Measurements from ENCODE around the gene TTLL4.

Gene TTLL4

GRCh38 chr2:218717262-218717661 is 6.6 kb downstream of the TTLL4 start:
- DNase-seq (ENCODE audit: low read depth): no peak

GRCh38 chr2:218718058-218718457 is 7.4 kb downstream of the TTLL4 start:
- DNase-seq (ENCODE audit: low read depth): no peak

- DNase-seq (ENCODE audit: low read depth): no peak
Observed at GRCh38 chr2:218719457-218719856, 8.8 kb downstream of the TTLL4 start.

- DNase-seq (ENCODE audit: low read depth): no peak
Observed at GRCh38 chr2:218720048-218721041, 9.7 kb downstream of the TTLL4 start.

DNA sequence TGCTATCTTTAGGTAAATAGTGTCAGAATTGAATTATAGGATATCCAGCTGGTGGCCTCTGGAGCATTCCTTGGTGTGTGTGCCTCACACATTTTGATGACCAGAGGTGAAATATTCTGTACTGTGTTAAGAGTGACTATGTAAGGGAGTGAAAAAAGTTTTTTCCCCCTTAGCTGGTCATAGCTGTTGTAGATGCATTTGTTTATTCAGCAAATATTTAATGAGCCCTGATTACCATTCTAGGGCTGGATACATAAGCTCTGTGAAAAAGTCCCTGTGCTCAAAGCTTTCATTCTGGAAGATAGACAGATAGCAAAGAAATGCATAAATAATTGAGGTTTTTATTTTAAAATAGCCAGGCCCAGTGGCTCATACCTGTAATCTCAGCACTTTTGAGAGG is 10.9 kb downstream of the TTLL4 start:
- DNase-seq (ENCODE audit: low read depth): no peak

DNA sequence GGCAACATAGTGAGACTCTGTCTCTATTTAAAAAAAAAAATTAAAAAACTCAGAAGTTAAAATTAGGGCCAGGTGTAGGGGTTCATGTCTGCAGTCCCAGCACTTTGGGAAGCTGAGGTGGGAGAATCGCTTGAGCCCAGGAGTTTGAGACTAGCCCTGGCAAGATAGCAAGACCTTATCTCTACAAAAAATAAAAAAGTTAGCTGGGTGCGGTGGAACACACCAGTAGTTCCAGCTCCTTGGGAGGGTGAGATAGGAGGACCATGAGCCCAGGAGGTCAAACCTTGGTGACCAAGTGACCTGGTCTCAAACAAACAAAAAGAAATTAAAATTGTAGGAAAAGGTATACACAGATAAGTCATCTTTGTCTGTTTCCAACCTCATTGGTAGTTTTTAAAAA is 11.3 kb downstream of the TTLL4 start:
- DNase-seq (ENCODE audit: low read depth): no peak

DNA sequence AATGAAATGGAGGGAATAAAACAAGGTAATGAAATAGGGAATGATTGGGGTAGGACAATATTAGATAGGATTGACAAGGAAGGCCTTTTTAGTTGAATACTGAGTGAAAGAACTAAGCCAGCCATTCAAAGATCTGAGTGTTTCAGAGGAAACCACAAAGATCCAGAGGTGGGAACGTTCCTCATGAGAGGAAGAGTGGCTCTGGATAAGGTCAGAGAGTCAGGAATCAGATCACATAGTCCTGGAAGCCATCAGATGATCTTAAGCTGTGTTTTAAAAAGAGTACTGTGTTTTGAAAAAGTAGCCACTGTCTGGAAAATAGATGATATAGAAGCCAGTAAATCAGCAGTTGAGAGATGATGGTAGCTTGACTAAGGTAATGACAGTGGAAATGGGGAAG is 11.8 kb downstream of the TTLL4 start:
- no peak for DNase-seq (ENCODE audit: low read depth)

DNA sequence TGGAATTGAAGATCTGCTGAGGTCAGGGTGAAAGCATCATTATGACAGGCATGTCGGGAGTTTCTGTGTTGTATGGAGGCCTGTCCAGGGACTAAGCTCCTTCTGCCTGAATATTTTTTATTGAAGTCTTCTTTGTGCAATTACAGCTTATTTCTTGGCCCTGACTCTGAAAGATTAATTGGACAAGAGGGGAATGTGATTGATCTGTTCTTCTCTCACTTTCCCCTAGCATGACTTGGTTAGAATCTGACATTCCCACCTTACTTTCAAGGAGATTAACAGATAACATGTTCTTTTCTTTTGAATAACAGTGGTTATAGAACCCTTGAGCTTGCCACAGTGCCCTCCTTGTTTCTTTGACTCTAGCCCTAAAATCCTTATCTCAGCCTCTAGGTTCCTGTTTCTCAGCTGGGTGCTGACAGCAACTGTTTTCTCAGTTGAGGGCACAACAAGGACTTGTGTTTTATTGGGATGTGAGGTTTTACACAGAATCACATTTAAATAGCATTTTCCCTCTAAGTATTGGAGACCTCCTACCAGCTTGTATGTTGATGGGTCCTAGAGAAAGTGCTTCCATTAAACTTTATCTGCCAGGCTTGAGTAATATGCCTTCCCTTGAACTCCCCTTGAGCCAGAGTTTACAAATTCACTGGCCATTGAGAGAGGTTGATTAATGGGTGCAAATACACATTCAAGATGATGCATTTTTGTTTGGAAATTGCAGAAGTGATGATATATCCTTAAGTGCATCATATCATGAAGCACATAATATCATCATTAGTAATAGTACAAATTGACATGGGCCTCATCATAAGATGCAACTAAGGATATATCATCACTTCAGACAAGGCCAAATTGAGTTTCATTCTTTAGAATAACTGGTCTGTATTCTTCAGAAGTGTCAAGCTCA is 12.5 kb downstream of the TTLL4 start:
- DNase-seq (ENCODE audit: low read depth): no peak

- no peak for DNase-seq (ENCODE audit: low read depth)
Observed at GRCh38 chr2:218726004-218726574, 15.5 kb downstream of the TTLL4 start.

GRCh38 chr2:218727502-218728165 is 17.0 kb downstream of the TTLL4 start:
- DNase-seq (ENCODE audit: low read depth): no peak

DNA sequence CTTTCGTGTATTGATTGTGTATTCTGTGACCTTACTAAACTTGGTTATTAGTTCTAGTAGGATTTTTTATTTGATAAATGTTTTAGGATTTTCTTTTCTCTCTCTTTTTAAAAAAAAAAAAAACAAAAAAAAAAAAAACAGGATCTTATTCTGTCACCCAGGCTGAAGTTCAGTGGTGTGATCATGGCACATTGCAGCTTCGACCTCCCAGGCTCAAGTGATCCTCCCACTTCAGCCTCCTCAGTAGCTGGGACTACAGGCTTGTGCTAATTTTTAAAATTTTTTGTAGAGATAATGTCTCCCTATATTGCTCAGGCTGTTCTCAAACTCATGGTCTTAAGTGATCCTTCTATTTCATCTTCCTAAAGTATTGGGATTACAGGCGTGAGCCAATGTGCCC is 19.0 kb downstream of the TTLL4 start:
- DNase-seq (ENCODE audit: low read depth): no peak

GRCh38 chr2:218732052-218732760 is 21.6 kb downstream of the TTLL4 start:
- no peak for DNase-seq (ENCODE audit: low read depth)

- DNase-seq (ENCODE audit: low read depth): no peak
Observed at GRCh38 chr2:218732761-218733158, 22.1 kb downstream of the TTLL4 start.

DNA sequence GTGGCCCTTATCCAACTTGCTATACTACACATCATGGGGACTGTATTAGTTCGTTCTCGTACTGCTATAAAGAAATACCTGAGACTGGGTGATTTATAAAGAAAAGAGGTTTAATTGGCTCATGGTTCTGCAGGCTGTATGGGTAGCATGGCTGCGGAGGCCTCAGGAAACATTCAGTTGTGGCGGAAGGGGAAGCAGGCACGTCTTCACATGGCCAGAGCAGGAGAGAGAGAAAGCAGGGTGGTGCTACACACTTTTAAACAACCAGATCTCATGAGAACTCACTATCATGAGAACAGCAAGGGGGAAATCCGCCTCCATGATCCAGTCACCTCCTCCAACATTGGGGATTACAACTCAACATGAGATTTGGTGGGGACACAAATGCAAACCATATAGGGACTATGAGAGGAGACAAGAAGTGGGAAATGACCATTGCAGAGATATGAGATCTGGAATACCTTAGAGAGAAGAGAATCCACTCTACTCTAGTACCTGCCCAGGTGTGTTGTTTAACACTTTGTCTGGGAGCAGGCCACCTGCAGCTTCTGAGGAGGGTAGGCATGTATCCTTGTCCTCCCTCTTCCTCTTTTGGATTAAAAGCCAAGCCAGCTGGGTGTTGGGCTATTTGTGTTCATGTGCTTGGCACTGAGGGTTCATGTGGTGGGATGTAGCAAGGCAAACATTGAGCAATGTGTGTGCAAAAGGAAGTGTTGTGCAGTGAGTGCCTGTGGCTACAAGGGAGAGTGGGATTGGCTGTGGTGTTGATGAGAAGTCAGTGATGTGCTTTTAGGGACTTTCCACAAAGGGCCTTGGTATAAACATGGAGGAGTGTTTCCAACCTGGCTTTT is 22.8 kb downstream of the TTLL4 start:
- DNase-seq (ENCODE audit: low read depth): no peak

DNA sequence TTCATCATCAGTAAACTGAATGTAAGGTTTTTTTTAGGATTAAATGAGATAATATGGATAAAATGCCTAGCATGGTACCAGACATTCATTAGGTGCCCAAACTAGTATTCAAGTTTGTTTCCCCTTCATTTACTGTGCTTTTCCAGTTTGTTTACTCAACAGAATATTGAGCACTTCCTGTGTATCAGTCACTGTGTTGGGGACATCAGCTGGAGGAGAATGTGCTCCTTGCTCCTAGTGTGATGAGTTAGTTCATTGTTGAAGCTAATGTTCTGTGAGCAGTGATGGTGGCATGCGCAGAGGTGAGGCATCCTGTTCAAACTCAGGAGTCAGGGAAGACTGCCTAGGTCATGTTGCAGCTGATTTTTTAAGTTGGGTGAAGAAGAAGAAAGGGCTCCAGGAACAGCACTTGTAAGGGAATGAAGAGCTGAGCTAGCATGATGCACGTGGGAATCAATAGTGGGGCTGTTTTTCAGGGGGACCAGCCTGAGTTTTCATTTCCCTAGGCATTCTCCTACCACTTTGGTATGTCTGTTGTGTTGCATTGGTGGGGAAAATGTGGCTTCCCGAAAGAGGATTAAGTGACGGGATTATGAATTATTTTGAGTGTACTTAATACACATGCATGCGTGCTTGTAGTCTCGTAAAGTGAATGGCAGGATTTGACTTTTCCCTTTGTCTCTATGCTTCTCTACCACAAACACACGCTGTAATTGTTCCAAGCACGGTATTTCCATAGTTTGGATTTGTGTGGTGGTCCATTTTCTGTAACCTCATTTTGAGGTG is 23.7 kb downstream of the TTLL4 start:
- DNase-seq (ENCODE audit: low read depth): no peak

DNA sequence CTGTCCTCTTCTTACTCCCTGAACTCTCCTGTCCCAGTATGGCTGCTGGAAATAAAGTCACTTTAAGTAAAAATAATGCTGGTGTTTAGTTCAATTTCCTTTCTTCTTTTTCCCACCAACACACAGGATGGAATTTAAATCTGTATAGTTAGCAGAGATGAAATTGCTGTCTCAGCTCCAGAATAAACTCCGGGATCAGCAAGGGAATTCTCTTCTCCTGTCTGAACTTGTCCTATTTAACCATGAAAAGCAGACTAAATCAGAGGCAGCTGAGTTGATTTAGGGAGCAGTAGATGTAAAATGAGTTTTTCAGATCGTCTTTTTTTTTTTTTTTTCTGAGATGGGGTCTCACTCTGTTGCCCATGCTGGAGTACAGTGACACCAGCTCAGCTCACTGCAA is 25.9 kb downstream of the TTLL4 start:
- no peak for DNase-seq (ENCODE audit: low read depth)

- no peak for DNase-seq (ENCODE audit: low read depth)
Observed at GRCh38 chr2:218743068-218743467, 32.4 kb downstream of the TTLL4 start.

DNA sequence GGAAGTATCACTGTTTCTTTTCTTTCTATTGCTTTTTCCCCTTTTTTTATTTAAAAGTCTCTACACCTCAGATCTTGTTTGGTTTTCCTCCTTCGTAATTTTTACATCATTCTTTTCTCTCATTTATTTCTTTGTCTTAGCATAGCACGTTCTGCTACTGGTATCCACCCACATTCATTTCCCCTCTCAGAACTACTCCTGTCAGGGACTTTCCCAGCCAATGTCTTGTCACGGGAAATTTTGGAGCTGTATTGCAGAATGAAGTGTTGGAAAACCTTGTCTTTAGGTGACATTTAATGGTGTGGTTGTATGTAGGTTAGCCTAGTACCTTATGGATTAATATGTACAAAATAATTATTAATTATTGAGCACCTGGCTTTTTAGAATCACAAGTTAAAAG is 34.0 kb downstream of the TTLL4 start:
- no peak for DNase-seq (ENCODE audit: low read depth)

GRCh38 chr2:218745160-218745558 is 34.5 kb downstream of the TTLL4 start:
- DNase-seq (ENCODE audit: low read depth): no peak
